ENCODE results near the gene CC2D1A. TPM values are rescaled to one million over a fixed set of nuclear protein-coding genes. Genes with fewer than 3 reads are reported as not detected.
A peak's percentile ranks its signal among the peaks of the same experiment; 100 is the strongest.

The CC2D1A gene
- total RNA-seq, 4 donors from 2014 or later: 113 to 294 (median 177) TPM

- TF ChIP-seq POLR2AphosphoS5 (IDR thresholded peaks at IDR 0.05) (no peak), EP300 (IDR thresholded peaks at IDR 0.05; ENCODE audit: low read depth) (no peak), POLR2A (IDR thresholded peaks at IDR 0.05) (no peak), CTCF (IDR thresholded peaks at IDR 0.05) (no peak)
- Histone ChIP-seq H3K27me3 (peaks cover 9% of the 10 kb centered on the region), H3K9me3 (no peaks in the 10 kb centered on the region), H3K4me1 (no peaks in the 10 kb centered on the region), H3K27ac (no peak within 1 kb of the TSS), H3K4me3 (peak within 1 kb of the TSS in 1 of 4 donors; percentile 9), H3K36me3 (no peaks in the 10 kb centered on the region)
- in situ Hi-C loops (cut with MboI; ENCODE audit: low pct_ligation_motif_present in 1 of 4, low pct_unique_long_range_greater_than_20kb in 1 of 4, low sequenced_read_pairs in 3 of 4) (no loop called here), intact Hi-C loops (cut with DNase I; ENCODE audit: low total_unique reads) (no loop called here)
- no peak for DNase-seq
- 45% methylated on average over 21 of the region's 21 CpGs; no CpG with 5 or more reads in 1 of the 2 donors for WGBS, 2 donors (ENCODE audit: low coverage in 1 of 2)
Measured at GRCh38 chr19:13938301-13939064, 32.5 kb downstream of the CC2D1A start, which contains the start of gene PODNL1. PODNL1 (minus strand) TSS chr19:13938417; CDS start chr19:13938181, 236 bp downstream.

- 100% methylated on average over 1 of the region's 1 CpG; no CpG with 5 or more reads in 1 of the 2 donors for WGBS, 2 donors (ENCODE audit: low coverage in 1 of 2)
- no peak for TF ChIP-seq POLR2A (IDR thresholded peaks at IDR 0.05)
- no peak for TF ChIP-seq CTCF (IDR thresholded peaks at IDR 0.05)
- TF ChIP-seq EP300 (IDR thresholded peaks at IDR 0.05; ENCODE audit: low read depth): no peak
- TF ChIP-seq POLR2AphosphoS5 (IDR thresholded peaks at IDR 0.05): no peak
- DNase-seq: no peak
- in situ Hi-C loops (cut with MboI; ENCODE audit: low pct_ligation_motif_present in 1 of 4, low pct_unique_long_range_greater_than_20kb in 1 of 4, low sequenced_read_pairs in 3 of 4): no loop called here
- H3K4me1 ChIP-seq: no peaks in the 10 kb centered on the region
- no peaks in the 10 kb centered on the region for H3K9me3 ChIP-seq
- peaks cover 9% of the 10 kb centered on the region for H3K27me3 ChIP-seq
- no peak overlapping the region for H3K4me3 ChIP-seq
- no peaks in the 10 kb centered on the region for H3K36me3 ChIP-seq
- intact Hi-C loops (cut with DNase I; ENCODE audit: low total_unique reads): no loop called here
- no peak overlapping the region for H3K27ac ChIP-seq
Measured at GRCh38 chr19:13942023-13942684, 36.2 kb downstream of the CC2D1A start.

- no peak for TF ChIP-seq POLR2AphosphoS5 (IDR thresholded peaks at IDR 0.05)
- no peak for TF ChIP-seq EP300 (IDR thresholded peaks at IDR 0.05; ENCODE audit: low read depth)
- TF ChIP-seq CTCF (IDR thresholded peaks at IDR 0.05): no peak
- no peak for TF ChIP-seq POLR2A (IDR thresholded peaks at IDR 0.05)
- Histone ChIP-seq H3K9me3 (no peaks in the 10 kb centered on the region), H3K4me3 (no peak overlapping the region), H3K27ac (no peak overlapping the region), H3K36me3 (no peaks in the 10 kb centered on the region), H3K27me3 (no peaks in the 10 kb centered on the region), H3K4me1 (no peaks in the 10 kb centered on the region)
- 78 to 86% methylated on average over 3 to 4 of the region's 4 CpGs for WGBS, 2 donors (ENCODE audit: low coverage in 1 of 2)
- intact Hi-C loops (cut with DNase I; ENCODE audit: low total_unique reads) (no loop called here), in situ Hi-C loops (cut with MboI; ENCODE audit: low pct_ligation_motif_present in 1 of 4, low pct_unique_long_range_greater_than_20kb in 1 of 4, low sequenced_read_pairs in 3 of 4) (no loop called here)
- no peak for DNase-seq
Measured at GRCh38 chr19:13946414-13946813, 40.4 kb downstream of the CC2D1A start.

GRCh38 chr19:13951043-13951442, 45.0 kb downstream of the CC2D1A start:
- intact Hi-C loops (cut with DNase I; ENCODE audit: low total_unique reads) (no loop called here), in situ Hi-C loops (cut with MboI; ENCODE audit: low pct_ligation_motif_present in 1 of 4, low pct_unique_long_range_greater_than_20kb in 1 of 4, low sequenced_read_pairs in 3 of 4) (no loop called here)
- 87 to 100% methylated on average over 1 to 2 of the region's 2 CpGs for WGBS, 2 donors (ENCODE audit: low coverage in 1 of 2)

More at GRCh38 chr19:13951043-13951442, 45.0 kb downstream of the CC2D1A start:
- Histone ChIP-seq H3K27me3 (no peaks in the 10 kb centered on the region), H3K27ac (no peak overlapping the region), H3K4me1 (peaks cover 3 to 16% (median 13%) of the 10 kb centered on the region in 4 donors), H3K4me3 (no peak overlapping the region), H3K9me3 (no peaks in the 10 kb centered on the region), H3K36me3 (peaks cover 0 to 8% (median 4%) of the 10 kb centered on the region in 4 donors)
- no peak for DNase-seq
- TF ChIP-seq EP300 (IDR thresholded peaks at IDR 0.05; ENCODE audit: low read depth): no peak
- TF ChIP-seq CTCF (IDR thresholded peaks at IDR 0.05): no peak
- no peak for TF ChIP-seq POLR2A (IDR thresholded peaks at IDR 0.05)
- no peak for TF ChIP-seq POLR2AphosphoS5 (IDR thresholded peaks at IDR 0.05)
